Liver (tissue), 9 donors: ENCODE measurements around the gene STX11. TPM values are rescaled to one million over a fixed set of nuclear protein-coding genes. Genes with fewer than 3 reads are reported as not detected.

Source experiments
- DNase-seq: peaks from one replicate; pipeline ENCODE4 v3.0.0-alpha.2; 2017; ENCODE audit warnings: low spot score
- H3K27ac ChIP-seq, 2 donors: one replicate each; pipeline ENCODE4 v1.7.0; 2013; ENCODE audit warnings: inconsistent platforms in 2 of 2, low read length in 2 of 2, control low read depth in 1 of 2, low read depth in 1 of 2, mild to moderate bottlenecking in 1 of 2
- H3K27me3 ChIP-seq, 4 donors: one replicate each; pipeline versions ENCODE4 v1.6.1 to v1.7.0; 2013; ENCODE audit warnings: low read length in 3 of 4, inconsistent platforms in 1 of 4, mild to moderate bottlenecking in 1 of 4, moderate library complexity in 1 of 4; ENCODE audit not compliant: control insufficient read depth in 4 of 4, insufficient read depth in 4 of 4
- H3K36me3 ChIP-seq, 4 donors: one replicate each; pipeline versions ENCODE4 v1.6.1 to v1.7.0; 2013; ENCODE audit warnings: low read length in 3 of 4, mild to moderate bottlenecking in 3 of 4, low read depth in 1 of 4, moderate library complexity in 1 of 4; ENCODE audit not compliant: control insufficient read depth in 4 of 4, insufficient read depth in 3 of 4
- H3K4me1 ChIP-seq, 4 donors: one replicate each; pipeline versions ENCODE4 v1.6.1 to v1.7.0; 2013; ENCODE audit warnings: low read length in 3 of 4, mild to moderate bottlenecking in 3 of 4, moderate library complexity in 1 of 4; ENCODE audit not compliant: control insufficient read depth in 4 of 4, insufficient read depth in 4 of 4
- H3K4me3 ChIP-seq, 3 donors: one replicate each; pipeline versions ENCODE4 v1.6.1 to v1.7.0; 2013; ENCODE audit warnings: low read length in 3 of 3, control low read depth in 1 of 3, low read depth in 1 of 3, mild to moderate bottlenecking in 1 of 3
- H3K9ac ChIP-seq, 2 donors: one replicate each; pipeline ENCODE4 v1.7.0; 2013; ENCODE audit warnings: low read length in 2 of 2, mild to moderate bottlenecking in 2 of 2, moderate library complexity in 2 of 2, control low read depth in 1 of 2, low read depth in 1 of 2
- H3K9me3 ChIP-seq, 4 donors: one replicate each; pipeline versions ENCODE4 v1.6.1 to v1.7.0; 2013; ENCODE audit warnings: low read length in 3 of 4; ENCODE audit not compliant: control insufficient read depth in 4 of 4
- EGR1 ChIP-seq, 2 donors: IDR thresholded peaks; 2 replicates each; pipeline ENCODE4 v1.6.1; 2016 to 2018; ENCODE audit warnings: antibody characterized with exemption in 2 of 2, low read depth in 2 of 2
- FOXA1 ChIP-seq: IDR thresholded peaks from 2 replicates; pipeline ENCODE4 v1.6.1; 2016; ENCODE audit warnings: antibody characterized with exemption
- FOXA2 ChIP-seq: IDR thresholded peaks from 2 replicates; pipeline ENCODE4 v1.6.1; 2016; ENCODE audit warnings: antibody characterized with exemption
- GABPA ChIP-seq, 2 donors: IDR thresholded peaks in 1 of 2; conservative IDR thresholded peaks in 1 of 2; 2 replicates each; pipeline ENCODE4 v1.6.1; 2016; ENCODE audit warnings: antibody characterized with exemption in 2 of 2, mild to moderate bottlenecking in 1 of 2, moderate library complexity in 1 of 2
- HNF4A ChIP-seq, 2 donors: conservative IDR thresholded peaks; 2 replicates each; pipeline ENCODE4 v1.6.1; 2016; ENCODE audit warnings: antibody characterized with exemption in 2 of 2, mild to moderate bottlenecking in 2 of 2
- HNF4G ChIP-seq: IDR thresholded peaks from 2 replicates; pipeline ENCODE4 v1.6.1; 2016; ENCODE audit warnings: antibody characterized with exemption
- JUND ChIP-seq, 2 donors: IDR thresholded peaks; 2 replicates each; pipeline ENCODE4 v1.6.1; 2016; ENCODE audit warnings: antibody characterized with exemption in 2 of 2
- NR2F2 ChIP-seq: IDR thresholded peaks from 2 replicates; pipeline ENCODE4 v1.6.1; 2016; ENCODE audit warnings: antibody characterized with exemption
- RAD21 ChIP-seq, 2 donors: IDR thresholded peaks; 2 replicates each; pipeline ENCODE4 v1.6.1; 2016; ENCODE audit warnings: antibody characterized with exemption in 2 of 2, mild to moderate bottlenecking in 2 of 2
- RXRA ChIP-seq, 2 donors: IDR thresholded peaks; 2 replicates each; pipeline ENCODE4 v1.6.1; 2017 to 2018; ENCODE audit warnings: antibody characterized with exemption in 2 of 2, mild to moderate bottlenecking in 1 of 2
- SP1 ChIP-seq: IDR thresholded peaks from 2 replicates; pipeline ENCODE4 v1.6.1; 2018; ENCODE audit warnings: antibody characterized with exemption, mild to moderate bottlenecking
- TAF1 ChIP-seq: conservative IDR thresholded peaks from 2 replicates; pipeline ENCODE4 v1.6.1; 2016; ENCODE audit warnings: antibody characterized with exemption, mild to moderate bottlenecking
- YY1 ChIP-seq: IDR thresholded peaks from 2 replicates; pipeline ENCODE4 v1.6.1; 2016; ENCODE audit warnings: antibody characterized with exemption, mild to moderate bottlenecking
- WGBS: extraction: QIAGEN DNeasy Blood & Tissue Kit; methylation state at CpG from one replicate; pipeline ENCODE4 v1.1.7; 2013; 5-methylcytosine and 5-hydroxymethylcytosine counted together
- polyA plus RNA-seq, 2 donors: library from polyadenylated mRNA; stranded (reverse) in 1 of 2; unstranded in 1 of 2; fragments of 200-250 nt in 1 of 2; fragments of >200 nt in 1 of 2; fragmentation: Nextera tagmentation in 1 of 2; extraction: Ambion mirVana in 1 of 2; gene quantifications; one replicate each; pipeline versions ENCODE4 v1.2.1 to v1.2.3, GENCODE V29; 2013 to 2015
- total RNA-seq, 2 donors: library from RNA; depleted of rRNA; stranded (reverse); fragments of >200 nt; gene quantifications; one replicate each; pipeline ENCODE4 v1.2.3, GENCODE V29; 2014
- TF ChIP-seq, protein P1 (sequence below): IDR thresholded peaks from 2 replicates; pipeline ENCODE4 v1.6.1; 2016; ENCODE audit warnings: antibody characterized with exemption
- TF ChIP-seq, protein P2 (sequence below): fragments of 150-350 bp; IDR thresholded peaks from 2 replicates; pipeline ENCODE4 v1.5.1; 2017; ENCODE audit warnings: improper control_type of control experiment, low read depth, low read length; ENCODE audit not compliant: missing input control
- TF ChIP-seq, protein P3 (sequence below): IDR thresholded peaks from 2 replicates; pipeline ENCODE4 v1.6.1; 2016; ENCODE audit warnings: antibody characterized with exemption, mild to moderate bottlenecking
- TF ChIP-seq, protein P4 (sequence below): IDR thresholded peaks from 2 replicates; pipeline ENCODE4 v1.6.1; 2016; ENCODE audit warnings: antibody characterized with exemption
- TF ChIP-seq, protein P5 (sequence below): IDR thresholded peaks from 2 replicates; pipeline ENCODE4 v1.6.1; 2016; ENCODE audit warnings: antibody characterized with exemption
- donor health status: healthy.
- donor health status: healthy.
- donor health status: healthy.
- donor health status: healthy.
- donor health status: healthy.

STX11 gene
- total and polyA plus RNA-seq, 4 donors = 1.3 to 4.9 (median 3.4) TPM

DNA sequence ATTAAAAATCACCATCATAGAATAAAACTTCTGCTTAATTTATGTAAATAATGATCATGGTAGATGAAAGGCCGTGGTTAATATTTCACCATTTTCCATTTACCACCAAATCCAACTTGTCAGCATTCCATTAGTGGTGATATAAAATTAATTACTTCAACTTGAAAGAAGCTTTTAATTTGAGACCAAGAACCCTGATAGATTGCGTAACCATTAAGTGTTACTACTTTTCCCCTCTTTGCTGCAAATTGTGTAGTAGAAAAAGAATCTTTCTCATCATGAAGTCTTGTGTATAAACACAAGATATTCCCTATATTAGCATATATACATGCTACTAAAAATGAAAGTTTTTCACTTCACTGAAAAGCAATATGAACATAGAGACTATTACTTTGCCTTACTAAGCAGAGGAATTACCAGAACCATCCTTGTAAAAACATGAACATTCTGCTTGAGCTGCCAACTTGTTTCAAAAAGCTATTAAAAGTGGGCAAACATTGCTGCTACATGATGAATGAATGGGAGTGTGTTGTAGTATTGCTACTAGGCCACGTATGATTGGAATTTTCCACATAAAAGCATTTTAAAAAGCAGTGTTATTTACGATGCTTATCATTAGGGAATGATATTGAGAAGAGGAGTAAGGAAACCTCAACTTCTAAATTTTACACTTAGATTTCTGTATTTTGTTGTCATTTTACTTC is 35.0 kb downstream of the STX11 start:
- WGBS = 93% methylated on average over 4 of the region's 4 CpGs
- no peak for TF ChIP-seq NR2F2
- TF ChIP-seq, protein P1, sequence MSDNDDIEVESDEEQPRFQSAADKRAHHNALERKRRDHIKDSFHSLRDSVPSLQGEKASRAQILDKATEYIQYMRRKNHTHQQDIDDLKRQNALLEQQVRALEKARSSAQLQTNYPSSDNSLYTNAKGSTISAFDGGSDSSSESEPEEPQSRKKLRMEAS = no peak
- TF ChIP-seq EGR1 (IDR thresholded peaks at IDR 0.05; ENCODE audit: low read depth in 2 of 2) = no peak
- TF ChIP-seq JUND (IDR thresholded peaks at IDR 0.05) = no peak
- no peak for TF ChIP-seq GABPA (IDR thresholded peaks at IDR 0.05 in 1 of 2, conservative IDR thresholded peaks at IDR 0.05 in 1 of 2)
- TF ChIP-seq, protein P2, sequence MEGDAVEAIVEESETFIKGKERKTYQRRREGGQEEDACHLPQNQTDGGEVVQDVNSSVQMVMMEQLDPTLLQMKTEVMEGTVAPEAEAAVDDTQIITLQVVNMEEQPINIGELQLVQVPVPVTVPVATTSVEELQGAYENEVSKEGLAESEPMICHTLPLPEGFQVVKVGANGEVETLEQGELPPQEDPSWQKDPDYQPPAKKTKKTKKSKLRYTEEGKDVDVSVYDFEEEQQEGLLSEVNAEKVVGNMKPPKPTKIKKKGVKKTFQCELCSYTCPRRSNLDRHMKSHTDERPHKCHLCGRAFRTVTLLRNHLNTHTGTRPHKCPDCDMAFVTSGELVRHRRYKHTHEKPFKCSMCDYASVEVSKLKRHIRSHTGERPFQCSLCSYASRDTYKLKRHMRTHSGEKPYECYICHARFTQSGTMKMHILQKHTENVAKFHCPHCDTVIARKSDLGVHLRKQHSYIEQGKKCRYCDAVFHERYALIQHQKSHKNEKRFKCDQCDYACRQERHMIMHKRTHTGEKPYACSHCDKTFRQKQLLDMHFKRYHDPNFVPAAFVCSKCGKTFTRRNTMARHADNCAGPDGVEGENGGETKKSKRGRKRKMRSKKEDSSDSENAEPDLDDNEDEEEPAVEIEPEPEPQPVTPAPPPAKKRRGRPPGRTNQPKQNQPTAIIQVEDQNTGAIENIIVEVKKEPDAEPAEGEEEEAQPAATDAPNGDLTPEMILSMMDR = no peak
- no peak for TF ChIP-seq HNF4G
- TF ChIP-seq, protein P3, sequence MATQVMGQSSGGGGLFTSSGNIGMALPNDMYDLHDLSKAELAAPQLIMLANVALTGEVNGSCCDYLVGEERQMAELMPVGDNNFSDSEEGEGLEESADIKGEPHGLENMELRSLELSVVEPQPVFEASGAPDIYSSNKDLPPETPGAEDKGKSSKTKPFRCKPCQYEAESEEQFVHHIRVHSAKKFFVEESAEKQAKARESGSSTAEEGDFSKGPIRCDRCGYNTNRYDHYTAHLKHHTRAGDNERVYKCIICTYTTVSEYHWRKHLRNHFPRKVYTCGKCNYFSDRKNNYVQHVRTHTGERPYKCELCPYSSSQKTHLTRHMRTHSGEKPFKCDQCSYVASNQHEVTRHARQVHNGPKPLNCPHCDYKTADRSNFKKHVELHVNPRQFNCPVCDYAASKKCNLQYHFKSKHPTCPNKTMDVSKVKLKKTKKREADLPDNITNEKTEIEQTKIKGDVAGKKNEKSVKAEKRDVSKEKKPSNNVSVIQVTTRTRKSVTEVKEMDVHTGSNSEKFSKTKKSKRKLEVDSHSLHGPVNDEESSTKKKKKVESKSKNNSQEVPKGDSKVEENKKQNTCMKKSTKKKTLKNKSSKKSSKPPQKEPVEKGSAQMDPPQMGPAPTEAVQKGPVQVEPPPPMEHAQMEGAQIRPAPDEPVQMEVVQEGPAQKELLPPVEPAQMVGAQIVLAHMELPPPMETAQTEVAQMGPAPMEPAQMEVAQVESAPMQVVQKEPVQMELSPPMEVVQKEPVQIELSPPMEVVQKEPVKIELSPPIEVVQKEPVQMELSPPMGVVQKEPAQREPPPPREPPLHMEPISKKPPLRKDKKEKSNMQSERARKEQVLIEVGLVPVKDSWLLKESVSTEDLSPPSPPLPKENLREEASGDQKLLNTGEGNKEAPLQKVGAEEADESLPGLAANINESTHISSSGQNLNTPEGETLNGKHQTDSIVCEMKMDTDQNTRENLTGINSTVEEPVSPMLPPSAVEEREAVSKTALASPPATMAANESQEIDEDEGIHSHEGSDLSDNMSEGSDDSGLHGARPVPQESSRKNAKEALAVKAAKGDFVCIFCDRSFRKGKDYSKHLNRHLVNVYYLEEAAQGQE = no peak
- peaks cover 0 to 3% (median 0%) of the 10 kb centered on the region in 4 donors for H3K36me3 ChIP-seq
- H3K27me3 ChIP-seq = no peaks in the 10 kb centered on the region
- DNase-seq = no peak
- no peaks in the 10 kb centered on the region for H3K4me1 ChIP-seq
- H3K9ac ChIP-seq = no peak overlapping the region
- no peak overlapping the region for H3K4me3 ChIP-seq
- H3K27ac ChIP-seq = no peak overlapping the region
- H3K9me3 ChIP-seq = peaks cover 0 to 4% (median 1%) of the 10 kb centered on the region in 4 donors

DNA sequence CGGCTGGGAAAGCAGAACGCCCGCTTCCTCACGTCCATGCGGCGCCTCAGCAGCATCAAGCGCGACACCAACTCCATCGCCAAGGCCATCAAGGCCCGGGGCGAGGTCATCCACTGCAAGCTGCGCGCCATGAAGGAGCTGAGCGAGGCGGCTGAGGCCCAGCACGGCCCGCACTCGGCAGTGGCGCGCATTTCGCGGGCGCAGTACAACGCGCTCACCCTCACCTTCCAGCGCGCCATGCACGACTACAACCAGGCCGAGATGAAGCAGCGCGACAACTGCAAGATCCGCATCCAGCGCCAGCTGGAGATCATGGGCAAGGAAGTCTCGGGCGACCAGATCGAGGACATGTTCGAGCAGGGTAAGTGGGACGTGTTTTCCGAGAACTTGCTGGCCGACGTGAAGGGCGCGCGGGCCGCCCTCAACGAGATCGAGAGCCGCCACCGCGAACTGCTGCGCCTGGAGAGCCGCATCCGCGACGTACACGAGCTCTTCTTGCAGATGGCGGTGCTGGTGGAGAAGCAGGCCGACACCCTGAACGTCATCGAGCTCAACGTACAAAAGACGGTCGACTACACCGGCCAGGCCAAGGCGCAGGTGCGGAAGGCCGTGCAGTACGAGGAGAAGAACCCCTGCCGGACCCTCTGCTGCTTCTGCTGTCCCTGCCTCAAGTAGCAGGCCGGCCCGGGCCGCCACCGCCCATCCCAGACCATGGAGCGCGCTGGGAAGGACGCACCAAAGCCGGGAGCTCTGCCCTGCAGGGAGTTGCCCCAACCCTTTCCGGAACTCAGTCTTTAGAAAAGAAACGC is 36.7 kb downstream of the STX11 start:
- Histone ChIP-seq H3K27me3 (no peaks in the 10 kb centered on the region), H3K36me3 (peaks cover 0 to 3% (median 0%) of the 10 kb centered on the region in 4 donors), H3K4me1 (no peaks in the 10 kb centered on the region), H3K9me3 (peaks cover 0 to 4% (median 1%) of the 10 kb centered on the region in 4 donors), H3K9ac (no peak overlapping the region), H3K4me3 (no peak overlapping the region), H3K27ac (no peak overlapping the region)
- no peak for DNase-seq
- TF ChIP-seq, protein P3 = no peak
- no peak for TF ChIP-seq SP1
- TF ChIP-seq FOXA2 = no peak
- TF ChIP-seq YY1 = no peak
- TF ChIP-seq, protein P1 = no peak
- TF ChIP-seq HNF4A (conservative IDR thresholded peaks at IDR 0.05) = no peak
- TF ChIP-seq HNF4G = no peak
- TF ChIP-seq FOXA1 = no peak
- TF ChIP-seq RXRA (IDR thresholded peaks at IDR 0.05) = no peak
- TF ChIP-seq, protein P4, sequence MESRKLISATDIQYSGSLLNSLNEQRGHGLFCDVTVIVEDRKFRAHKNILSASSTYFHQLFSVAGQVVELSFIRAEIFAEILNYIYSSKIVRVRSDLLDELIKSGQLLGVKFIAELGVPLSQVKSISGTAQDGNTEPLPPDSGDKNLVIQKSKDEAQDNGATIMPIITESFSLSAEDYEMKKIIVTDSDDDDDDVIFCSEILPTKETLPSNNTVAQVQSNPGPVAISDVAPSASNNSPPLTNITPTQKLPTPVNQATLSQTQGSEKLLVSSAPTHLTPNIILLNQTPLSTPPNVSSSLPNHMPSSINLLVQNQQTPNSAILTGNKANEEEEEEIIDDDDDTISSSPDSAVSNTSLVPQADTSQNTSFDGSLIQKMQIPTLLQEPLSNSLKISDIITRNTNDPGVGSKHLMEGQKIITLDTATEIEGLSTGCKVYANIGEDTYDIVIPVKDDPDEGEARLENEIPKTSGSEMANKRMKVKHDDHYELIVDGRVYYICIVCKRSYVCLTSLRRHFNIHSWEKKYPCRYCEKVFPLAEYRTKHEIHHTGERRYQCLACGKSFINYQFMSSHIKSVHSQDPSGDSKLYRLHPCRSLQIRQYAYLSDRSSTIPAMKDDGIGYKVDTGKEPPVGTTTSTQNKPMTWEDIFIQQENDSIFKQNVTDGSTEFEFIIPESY = no peak
- no peak for TF ChIP-seq EGR1 (IDR thresholded peaks at IDR 0.05; ENCODE audit: low read depth in 2 of 2)
- TF ChIP-seq RAD21 (IDR thresholded peaks at IDR 0.05) = no peak
- TF ChIP-seq, protein P5, sequence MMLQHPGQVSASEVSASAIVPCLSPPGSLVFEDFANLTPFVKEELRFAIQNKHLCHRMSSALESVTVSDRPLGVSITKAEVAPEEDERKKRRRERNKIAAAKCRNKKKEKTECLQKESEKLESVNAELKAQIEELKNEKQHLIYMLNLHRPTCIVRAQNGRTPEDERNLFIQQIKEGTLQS = no peak
- no peak for TF ChIP-seq TAF1
- TF ChIP-seq NR2F2 = no peak
- WGBS = 70% methylated on average over 79 of the region's 79 CpGs
